Skeletal muscle satellite cell (primary cell): ENCODE data around the gene KIRREL3.

Experiments
- H3K27me3 ChIP-seq: 2 replicates; pipeline ENCODE4 v1.7.0; 2013; ENCODE audit warnings: low read length; ENCODE audit not compliant: control insufficient read depth, insufficient read depth
- H3K36me3 ChIP-seq: 2 replicates; pipeline ENCODE4 v1.7.0; 2013; ENCODE audit warnings: mild to moderate bottlenecking, control low read depth, low read length; ENCODE audit not compliant: insufficient read depth
- H3K4me1 ChIP-seq: 2 replicates; pipeline ENCODE4 v1.7.0; 2013; ENCODE audit warnings: low read length; ENCODE audit not compliant: control insufficient read depth, insufficient read depth
- H3K4me2 ChIP-seq: 2 replicates; pipeline ENCODE4 v1.7.0; 2013; ENCODE audit warnings: mild to moderate bottlenecking, low read length
- H3K4me3 ChIP-seq: 2 replicates; pipeline ENCODE4 v1.7.0; 2013; ENCODE audit warnings: low read length
- H3K9ac ChIP-seq: 2 replicates; pipeline ENCODE4 v1.7.0; 2013; ENCODE audit warnings: mild to moderate bottlenecking, low read depth, low read length, moderate library complexity
- H3K9me3 ChIP-seq: replicated peaks from 2 replicates; pipeline ENCODE4 v1.7.0; 2013; ENCODE audit warnings: mild to moderate bottlenecking, control low read depth, low read length

The KIRREL3 gene

GRCh38 chr11:126495281-126496220 lies 505.0 kb downstream of the KIRREL3 start:
- H3K9me3 ChIP-seq = no peaks in the 10 kb centered on the region
- no peak overlapping the region for H3K4me3 ChIP-seq
- no peaks in the 10 kb centered on the region for H3K36me3 ChIP-seq
- H3K9ac ChIP-seq = no peak overlapping the region
- no peak overlapping the region for H3K4me2 ChIP-seq
- no peaks in the 10 kb centered on the region for H3K27me3 ChIP-seq
- no peaks in the 10 kb centered on the region for H3K4me1 ChIP-seq

GRCh38 chr11:126494831-126495230 lies 505.7 kb downstream of the KIRREL3 start:
- H3K27me3 ChIP-seq = no peaks in the 10 kb centered on the region
- H3K4me1 ChIP-seq = no peaks in the 10 kb centered on the region
- H3K9me3 ChIP-seq = no peaks in the 10 kb centered on the region
- no peaks in the 10 kb centered on the region for H3K36me3 ChIP-seq
- no peak overlapping the region for H3K4me3 ChIP-seq
- no peak overlapping the region for H3K4me2 ChIP-seq
- H3K9ac ChIP-seq = no peak overlapping the region

- Histone ChIP-seq H3K4me1 (no peaks in the 10 kb centered on the region), H3K4me3 (no peak overlapping the region), H3K27me3 (no peaks in the 10 kb centered on the region), H3K4me2 (no peak overlapping the region), H3K9me3 (no peaks in the 10 kb centered on the region), H3K9ac (no peak overlapping the region), H3K36me3 (no peaks in the 10 kb centered on the region)
Observed at GRCh38 chr11:126492331-126493082, 508.1 kb downstream of the KIRREL3 start.

- Histone ChIP-seq H3K9ac (no peak overlapping the region), H3K9me3 (no peaks in the 10 kb centered on the region), H3K4me2 (no peak overlapping the region), H3K4me1 (no peaks in the 10 kb centered on the region), H3K4me3 (no peak overlapping the region), H3K36me3 (no peaks in the 10 kb centered on the region), H3K27me3 (no peaks in the 10 kb centered on the region)
Observed at GRCh38 chr11:126491092-126491491, 509.5 kb downstream of the KIRREL3 start.

- Histone ChIP-seq H3K4me2 (no peak overlapping the region), H3K4me1 (peaks cover 6% of the 10 kb centered on the region), H3K4me3 (no peak overlapping the region), H3K9ac (no peak overlapping the region), H3K36me3 (no peaks in the 10 kb centered on the region), H3K27me3 (no peaks in the 10 kb centered on the region), H3K9me3 (no peaks in the 10 kb centered on the region)
Observed at GRCh38 chr11:126489836-126490660, 510.5 kb downstream of the KIRREL3 start.

- no peaks in the 10 kb centered on the region for H3K36me3 ChIP-seq
- no peaks in the 10 kb centered on the region for H3K27me3 ChIP-seq
- H3K4me2 ChIP-seq = no peak overlapping the region
- H3K4me1 ChIP-seq = peaks cover 18% of the 10 kb centered on the region
- H3K4me3 ChIP-seq = no peak overlapping the region
- no peak overlapping the region for H3K9ac ChIP-seq
- no peaks in the 10 kb centered on the region for H3K9me3 ChIP-seq
Observed at GRCh38 chr11:126488591-126489370, 511.8 kb downstream of the KIRREL3 start.

GRCh38 chr11:126487711-126488110 lies 512.9 kb downstream of the KIRREL3 start:
- H3K4me3 ChIP-seq = no peak overlapping the region
- H3K4me2 ChIP-seq = no peak overlapping the region
- no peaks in the 10 kb centered on the region for H3K36me3 ChIP-seq
- H3K9ac ChIP-seq = no peak overlapping the region
- peaks cover 19% of the 10 kb centered on the region for H3K4me1 ChIP-seq
- H3K27me3 ChIP-seq = no peaks in the 10 kb centered on the region
- H3K9me3 ChIP-seq = no peaks in the 10 kb centered on the region

GRCh38 chr11:126485986-126486635 lies 514.5 kb downstream of the KIRREL3 start:
- H3K27me3 ChIP-seq = no peaks in the 10 kb centered on the region
- H3K4me2 ChIP-seq = no peak overlapping the region
- no peaks in the 10 kb centered on the region for H3K36me3 ChIP-seq
- no peak overlapping the region for H3K4me3 ChIP-seq
- H3K9me3 ChIP-seq = no peaks in the 10 kb centered on the region
- peaks cover 19% of the 10 kb centered on the region for H3K4me1 ChIP-seq
- H3K9ac ChIP-seq = no peak overlapping the region

GRCh38 chr11:126485021-126485792 lies 515.4 kb downstream of the KIRREL3 start:
- no peaks in the 10 kb centered on the region for H3K27me3 ChIP-seq
- peaks cover 24% of the 10 kb centered on the region for H3K4me1 ChIP-seq
- no peaks in the 10 kb centered on the region for H3K36me3 ChIP-seq
- H3K4me3 ChIP-seq = no peak overlapping the region
- peak overlapping the region; percentile 32 for H3K9ac ChIP-seq
- H3K9me3 ChIP-seq = no peaks in the 10 kb centered on the region
- H3K4me2 ChIP-seq = no peak overlapping the region

GRCh38 chr11:126484266-126484665 lies 516.3 kb downstream of the KIRREL3 start:
- Histone ChIP-seq H3K4me1 (peaks cover 24% of the 10 kb centered on the region), H3K9me3 (no peaks in the 10 kb centered on the region)

More at GRCh38 chr11:126484266-126484665, 516.3 kb downstream of the KIRREL3 start:
- no peak overlapping the region for H3K4me3 ChIP-seq
- H3K36me3 ChIP-seq = no peaks in the 10 kb centered on the region
- peak overlapping the region; percentile 6 for H3K4me2 ChIP-seq
- no peak overlapping the region for H3K9ac ChIP-seq
- H3K27me3 ChIP-seq = no peaks in the 10 kb centered on the region
